HepG2 (cell line): ENCODE measurements around the gene ZNF433. TPM values are rescaled to one million over a fixed set of nuclear protein-coding genes. Genes with fewer than 3 reads are reported as not detected.

Experiments
- AHDC1 ChIP-seq: sonication (generic); formaldehyde crosslinking; IDR thresholded peaks from 2 replicates; pipeline ENCODE4 v1.5.1; 2020; ENCODE audit warnings: mild to moderate bottlenecking, missing genetic modification reagents, borderline replicate concordance
- CEBPG ChIP-seq: IDR thresholded peaks from 2 replicates; pipeline ENCODE4 v1.6.1; 2016
- IKZF1 ChIP-seq: fragments of 450-650 bp; IDR thresholded peaks from 2 replicates; pipeline ENCODE4 v1.7.1; 2016
- LBX2 ChIP-seq: sonication (generic); formaldehyde crosslinking; IDR thresholded peaks from 2 replicates; pipeline ENCODE4 v1.5.0; 2020; ENCODE audit warnings: missing genetic modification reagents, mild to moderate bottlenecking, borderline replicate concordance
- MAX ChIP-seq: IDR thresholded peaks from 2 replicates; pipeline ENCODE4 v1.6.1; 2012; ENCODE audit warnings: inconsistent platforms
- NKX3-1 ChIP-seq: sonication (generic); formaldehyde crosslinking; IDR thresholded peaks from 2 replicates; pipeline ENCODE4 v1.5.0; 2020; ENCODE audit warnings: missing genetic modification reagents
- NR2F2 ChIP-seq: IDR thresholded peaks from 2 replicates; pipeline ENCODE4 v1.6.1; 2012; ENCODE audit warnings: low read depth, inconsistent platforms, borderline replicate concordance
- SETDB1 ChIP-seq: sonication (generic); formaldehyde crosslinking; IDR thresholded peaks from 2 replicates; pipeline ENCODE4 v1.5.1; 2020; ENCODE audit warnings: missing genetic modification reagents, mild to moderate bottlenecking, borderline replicate concordance
- SNAI1 ChIP-seq: sonication (generic); formaldehyde crosslinking; IDR thresholded peaks from 2 replicates; pipeline ENCODE4 v1.5.0; 2020; ENCODE audit warnings: mild to moderate bottlenecking, missing genetic modification reagents, borderline replicate concordance
- TFAP4 ChIP-seq: sonication (generic); IDR thresholded peaks from 2 replicates; pipeline ENCODE4 v1.6.1; 2016; ENCODE audit warnings: low read depth, borderline replicate concordance
- TOE1 ChIP-seq: sonication (generic); formaldehyde crosslinking; IDR thresholded peaks from 2 replicates; pipeline ENCODE4 v1.4.0; 2020; ENCODE audit warnings: mild to moderate bottlenecking, missing genetic modification reagents
- ZBTB3 ChIP-seq: sonication (generic); formaldehyde crosslinking; IDR thresholded peaks from 2 replicates; pipeline ENCODE4 v1.4.0; 2020; ENCODE audit warnings: low read depth, mild to moderate bottlenecking, moderate library complexity, missing genetic modification reagents, borderline replicate concordance
- ZBTB34 ChIP-seq: sonication (generic); formaldehyde crosslinking; IDR thresholded peaks from 2 replicates; pipeline ENCODE4 v1.8.0; 2022; ENCODE audit warnings: mild to moderate bottlenecking, missing genetic modification reagents
- ZMYM2 ChIP-seq: sonication (generic); formaldehyde crosslinking; IDR thresholded peaks from 2 replicates; pipeline ENCODE4 v1.8.0; 2022; ENCODE audit warnings: mild to moderate bottlenecking, missing genetic modification reagents
- ZNF564 ChIP-seq: sonication (generic); formaldehyde crosslinking; IDR thresholded peaks from 2 replicates; pipeline ENCODE4 v1.8.1; 2023; ENCODE audit warnings: mild to moderate bottlenecking, missing genetic modification reagents
- ZNF720 ChIP-seq: sonication (generic); formaldehyde crosslinking; IDR thresholded peaks from 2 replicates; pipeline ENCODE4 v1.4.0; 2020; ENCODE audit warnings: missing genetic modification reagents
- ZNF768 ChIP-seq: sonication (generic); formaldehyde crosslinking; IDR thresholded peaks from 2 replicates; pipeline ENCODE4 v1.4.0; 2020; ENCODE audit warnings: missing genetic modification reagents
- polyA plus RNA-seq, 8 experiments: library from polyadenylated mRNA; depleted of rRNA in 3 of 8; stranded (reverse) in 7 of 8; unstranded in 1 of 8; fragments of >200 nt; fragmentation: Illumina TruSeq in 4 of 8; extraction: Trizol in 4 of 8; gene quantifications; 2 replicates each; pipeline versions ENCODE4 v1.2.1 to v1.2.3, GENCODE V29; 2011 to 2016; ENCODE audit warnings: low read depth in 4 of 8, missing spikeins in 1 of 8, mixed read lengths in 1 of 8; ENCODE audit not compliant: insufficient read depth in 1 of 8
- total RNA-seq, 5 experiments: library from RNA; depleted of rRNA; stranded (reverse); fragments of >200 nt; fragmentation: Illumina TruSeq; extraction: Trizol; gene quantifications; 2 replicates each; pipeline ENCODE4 v1.2.3, GENCODE V29; 2016; ENCODE audit warnings: low read depth in 1 of 5

ZNF433 gene
- total and polyA plus RNA-seq, 2 of the 13 experiments (the other 11 are each of a cell fraction or from before 2014, with no cell fraction given) = 1.8 to 4.9 TPM

GRCh38 chr19:12052497-12053169 lies 17.2 kb upstream of the ZNF433 start, which contains the start of gene ZNF878 (continued):
- TF ChIP-seq ZMYM2 (no peak), AHDC1 (CRISPR knock-in tag) (no peak), ZNF564 (CRISPR knock-in tag) (peak; percentile 92), ZNF768 (CRISPR knock-in tag) (peak; percentile 84), LBX2 (CRISPR knock-in tag) (no peak), MAX (peak; percentile 48; the same call in 1 of the 2 replicates), NKX3-1 (CRISPR knock-in tag) (peak; percentile 71; the same call in 1 of the 2 replicates), ZNF720 (CRISPR knock-in tag) (no peak), TFAP4 (peak; percentile 26; the same call in 1 of the 2 replicates), IKZF1 (no peak), SNAI1 (CRISPR knock-in tag) (no peak), ZBTB3 (CRISPR knock-in tag) (no peak), TOE1 (0 out of 2 replicates have a peak, but pooled peaks have one; percentile 67), CEBPG (CRISPR knock-in tag) (no peak), ZBTB34 (CRISPR knock-in tag) (0 out of 2 replicates have a peak, but pooled peaks have one; percentile 53), NR2F2 (no peak), SETDB1 (CRISPR knock-in tag) (no peak)
